Smooth muscle cell (in vitro differentiated cells): ENCODE results near the gene TET2. TPM values are rescaled to one million over a fixed set of nuclear protein-coding genes. Genes with fewer than 3 reads are reported as not detected.

Experiments
- DNase-seq: peaks from one replicate; lab custom pipeline; 2025; ENCODE audit not compliant: unreplicated experiment; lab: John Stamatoyannopoulos, UW
- H2AFZ ChIP-seq: fragments of 200-600 bp; sonication (generic); 2 replicates; pipeline ENCODE4 v1.6.0; 2016; ENCODE audit warnings: antibody characterized with exemption, low read depth, mild to moderate bottlenecking
- H3F3A ChIP-seq: fragments of 200-600 bp; sonication (generic); 2 replicates; pipeline ENCODE4 v1.6.0; 2017; ENCODE audit warnings: antibody characterized with exemption, low read depth
- H3K27ac ChIP-seq: fragments of 200-600 bp; sonication (generic); 2 replicates; pipeline ENCODE4 v1.5.1; 2016; ENCODE audit warnings: low read depth, mild to moderate bottlenecking
- H3K27me3 ChIP-seq: fragments of 200-600 bp; sonication (generic); 2 replicates; pipeline ENCODE4 v1.6.1; 2016; ENCODE audit warnings: low read depth, mild to moderate bottlenecking
- H3K36me3 ChIP-seq: fragments of 200-600 bp; sonication (generic); 2 replicates; pipeline ENCODE4 v1.5.1; 2016; ENCODE audit warnings: low read depth
- H3K4me1 ChIP-seq: fragments of 200-600 bp; sonication (generic); 2 replicates; pipeline ENCODE4 v1.5.1; 2016; ENCODE audit warnings: low read depth
- H3K4me2 ChIP-seq: fragments of 200-600 bp; sonication (generic); 2 replicates; pipeline ENCODE4 v1.6.0; 2016; ENCODE audit warnings: mild to moderate bottlenecking
- H3K4me3 ChIP-seq: fragments of 200-600 bp; sonication (generic); 2 replicates; pipeline ENCODE4 v1.5.1; 2016; ENCODE audit warnings: mild to moderate bottlenecking
- H3K79me2 ChIP-seq: fragments of 200-600 bp; sonication (generic); 2 replicates; pipeline ENCODE4 v1.6.0; 2016; ENCODE audit warnings: low read depth, mild to moderate bottlenecking
- H3K9ac ChIP-seq: fragments of 200-600 bp; sonication (generic); 2 replicates; pipeline ENCODE4 v1.6.0; 2016; ENCODE audit warnings: low read depth
- H3K9me3 ChIP-seq: fragments of 200-600 bp; sonication (generic); replicated peaks from 2 replicates; pipeline ENCODE4 v1.5.1; 2016; ENCODE audit warnings: low read depth
- H4K20me1 ChIP-seq: fragments of 200-600 bp; sonication (generic); 2 replicates; pipeline ENCODE4 v1.6.0; 2016; ENCODE audit warnings: low read depth
- WGBS: methylation state at CpG from one replicate; pipeline ENCODE4 v1.1.7; 2016; ENCODE audit warnings: low lambda C conversion rate; 5-methylcytosine and 5-hydroxymethylcytosine counted together
- polyA plus RNA-seq: library from polyadenylated mRNA; unstranded; fragments of >200 nt; fragmentation: Nextera tagmentation; extraction: Ambion mirVana; gene quantifications from 2 replicates; pipeline ENCODE4 v1.2.1, GENCODE V29; 2016
- total RNA-seq: library from RNA; depleted of rRNA; stranded (reverse); fragments of >200 nt; gene quantifications from 2 replicates; pipeline ENCODE4 v1.2.3, GENCODE V29; 2014
- TF ChIP-seq, protein P1 (sequence below): fragments of 200-600 bp; sonication (generic); IDR thresholded peaks from 2 replicates; pipeline ENCODE4 v1.5.1; 2017; ENCODE audit warnings: borderline replicate concordance, mild to moderate bottlenecking, antibody characterized with exemption; ENCODE audit not compliant: insufficient read depth, poor library complexity, severe bottlenecking

TET2 gene
- total and polyA plus RNA-seq, 2 experiments from 2014 or later = 2.7 to 20.5 TPM

DNA sequence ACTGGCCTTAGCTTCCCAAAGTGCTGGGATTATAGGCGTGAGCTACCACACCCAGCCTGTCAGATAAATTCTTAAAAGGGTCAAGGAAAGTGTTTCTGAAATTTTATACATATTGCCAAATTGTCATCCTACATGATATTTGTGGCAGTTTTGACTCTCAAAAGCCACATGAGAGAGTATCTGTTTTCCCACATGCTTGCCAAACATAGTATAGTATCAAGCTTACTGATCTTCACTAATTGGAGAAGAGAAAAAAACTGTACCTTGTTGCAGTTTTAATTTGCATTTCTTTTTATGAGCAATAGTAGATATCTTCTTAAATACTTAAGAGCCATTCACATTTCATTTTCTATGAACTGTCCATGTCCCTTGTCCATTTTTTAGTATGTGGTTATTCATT lies 83.6 kb downstream of the TET2 start:
- H3K36me3 ChIP-seq = no peaks in the 10 kb centered on the region
- H3K4me3 ChIP-seq = no peak overlapping the region
- H3K9me3 ChIP-seq = no peaks in the 10 kb centered on the region
- H3K27me3 ChIP-seq = no peaks in the 10 kb centered on the region
- no peak overlapping the region for H3K27ac ChIP-seq
- H2AFZ ChIP-seq = no peak overlapping the region
- H3K4me2 ChIP-seq = no peak overlapping the region
- H3K4me1 ChIP-seq = no peaks in the 10 kb centered on the region
- no peaks in the 10 kb centered on the region for H3F3A ChIP-seq
- H3K9ac ChIP-seq = no peak overlapping the region
- 100% methylated on average over 1 of the region's 1 CpG for WGBS
- peaks cover 65% of the 10 kb centered on the region for H4K20me1 ChIP-seq
- H3K79me2 ChIP-seq = peaks cover 17% of the 10 kb centered on the region
- DNase-seq = no peak
- TF ChIP-seq, protein P1, sequence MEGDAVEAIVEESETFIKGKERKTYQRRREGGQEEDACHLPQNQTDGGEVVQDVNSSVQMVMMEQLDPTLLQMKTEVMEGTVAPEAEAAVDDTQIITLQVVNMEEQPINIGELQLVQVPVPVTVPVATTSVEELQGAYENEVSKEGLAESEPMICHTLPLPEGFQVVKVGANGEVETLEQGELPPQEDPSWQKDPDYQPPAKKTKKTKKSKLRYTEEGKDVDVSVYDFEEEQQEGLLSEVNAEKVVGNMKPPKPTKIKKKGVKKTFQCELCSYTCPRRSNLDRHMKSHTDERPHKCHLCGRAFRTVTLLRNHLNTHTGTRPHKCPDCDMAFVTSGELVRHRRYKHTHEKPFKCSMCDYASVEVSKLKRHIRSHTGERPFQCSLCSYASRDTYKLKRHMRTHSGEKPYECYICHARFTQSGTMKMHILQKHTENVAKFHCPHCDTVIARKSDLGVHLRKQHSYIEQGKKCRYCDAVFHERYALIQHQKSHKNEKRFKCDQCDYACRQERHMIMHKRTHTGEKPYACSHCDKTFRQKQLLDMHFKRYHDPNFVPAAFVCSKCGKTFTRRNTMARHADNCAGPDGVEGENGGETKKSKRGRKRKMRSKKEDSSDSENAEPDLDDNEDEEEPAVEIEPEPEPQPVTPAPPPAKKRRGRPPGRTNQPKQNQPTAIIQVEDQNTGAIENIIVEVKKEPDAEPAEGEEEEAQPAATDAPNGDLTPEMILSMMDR = no peak

GRCh38 chr4:105232374-105232773 lies 85.7 kb downstream of the TET2 start:
- no peak for DNase-seq
- Histone ChIP-seq H3K9me3 (no peaks in the 10 kb centered on the region), H3K79me2 (peaks cover 16% of the 10 kb centered on the region), H4K20me1 (peaks cover 44% of the 10 kb centered on the region), H3K36me3 (no peaks in the 10 kb centered on the region), H3K4me2 (no peak overlapping the region), H3F3A (no peaks in the 10 kb centered on the region), H2AFZ (no peak overlapping the region), H3K4me1 (no peaks in the 10 kb centered on the region), H3K27ac (no peak overlapping the region), H3K27me3 (no peaks in the 10 kb centered on the region), H3K9ac (no peak overlapping the region), H3K4me3 (no peak overlapping the region)
- TF ChIP-seq, protein P1 = no peak
- WGBS = 78% methylated on average over 4 of the region's 4 CpGs

DNA sequence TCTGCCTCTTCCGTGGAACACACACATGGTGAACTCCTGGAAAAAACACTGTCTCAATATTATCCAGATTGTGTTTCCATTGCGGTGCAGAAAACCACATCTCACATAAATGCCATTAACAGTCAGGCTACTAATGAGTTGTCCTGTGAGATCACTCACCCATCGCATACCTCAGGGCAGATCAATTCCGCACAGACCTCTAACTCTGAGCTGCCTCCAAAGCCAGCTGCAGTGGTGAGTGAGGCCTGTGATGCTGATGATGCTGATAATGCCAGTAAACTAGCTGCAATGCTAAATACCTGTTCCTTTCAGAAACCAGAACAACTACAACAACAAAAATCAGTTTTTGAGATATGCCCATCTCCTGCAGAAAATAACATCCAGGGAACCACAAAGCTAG lies 87.9 kb downstream of the TET2 start:
- H3K27me3 ChIP-seq = no peaks in the 10 kb centered on the region
- DNase-seq = no peak
- H3K79me2 ChIP-seq = peaks cover 9% of the 10 kb centered on the region
- TF ChIP-seq, protein P1 = no peak
- H3F3A ChIP-seq = no peaks in the 10 kb centered on the region
- H3K9me3 ChIP-seq = no peaks in the 10 kb centered on the region
- H3K9ac ChIP-seq = no peak overlapping the region
- no peaks in the 10 kb centered on the region for H3K36me3 ChIP-seq
- WGBS = 88% methylated on average over 4 of the region's 4 CpGs
- no peak overlapping the region for H3K4me2 ChIP-seq
- no peak overlapping the region for H2AFZ ChIP-seq
- H3K4me1 ChIP-seq = no peaks in the 10 kb centered on the region
- H3K27ac ChIP-seq = no peak overlapping the region
- peaks cover 40% of the 10 kb centered on the region for H4K20me1 ChIP-seq
- H3K4me3 ChIP-seq = no peak overlapping the region

DNA sequence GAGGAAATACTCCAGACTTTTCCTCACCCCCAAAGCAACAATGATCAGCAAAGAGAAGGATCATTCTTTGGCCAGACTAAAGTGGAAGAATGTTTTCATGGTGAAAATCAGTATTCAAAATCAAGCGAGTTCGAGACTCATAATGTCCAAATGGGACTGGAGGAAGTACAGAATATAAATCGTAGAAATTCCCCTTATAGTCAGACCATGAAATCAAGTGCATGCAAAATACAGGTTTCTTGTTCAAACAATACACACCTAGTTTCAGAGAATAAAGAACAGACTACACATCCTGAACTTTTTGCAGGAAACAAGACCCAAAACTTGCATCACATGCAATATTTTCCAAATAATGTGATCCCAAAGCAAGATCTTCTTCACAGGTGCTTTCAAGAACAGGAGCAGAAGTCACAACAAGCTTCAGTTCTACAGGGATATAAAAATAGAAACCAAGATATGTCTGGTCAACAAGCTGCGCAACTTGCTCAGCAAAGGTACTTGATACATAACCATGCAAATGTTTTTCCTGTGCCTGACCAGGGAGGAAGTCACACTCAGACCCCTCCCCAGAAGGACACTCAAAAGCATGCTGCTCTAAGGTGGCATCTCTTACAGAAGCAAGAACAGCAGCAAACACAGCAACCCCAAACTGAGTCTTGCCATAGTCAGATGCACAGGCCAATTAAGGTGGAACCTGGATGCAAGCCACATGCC lies 89.7 kb downstream of the TET2 start:
- no peaks in the 10 kb centered on the region for H3K9me3 ChIP-seq
- no peak overlapping the region for H3K9ac ChIP-seq
- H3K27ac ChIP-seq = no peak overlapping the region
- TF ChIP-seq, protein P1 = no peak
- H3F3A ChIP-seq = no peaks in the 10 kb centered on the region
- H3K27me3 ChIP-seq = no peaks in the 10 kb centered on the region
- peaks cover under 1% of the 10 kb centered on the region for H3K79me2 ChIP-seq
- DNase-seq = no peak
- H3K4me3 ChIP-seq = no peak overlapping the region
- peaks cover 26% of the 10 kb centered on the region for H4K20me1 ChIP-seq
- 96% methylated on average over 4 of the region's 4 CpGs for WGBS
- no peak overlapping the region for H2AFZ ChIP-seq
- H3K4me2 ChIP-seq = no peak overlapping the region
- H3K36me3 ChIP-seq = no peaks in the 10 kb centered on the region
- H3K4me1 ChIP-seq = no peaks in the 10 kb centered on the region
